Hematopoietic multipotent progenitor cell treated with erythropoietin and hydrocortisone succinate and interleukin-3 and kit ligand, for 17 days (in vitro differentiated cells): ENCODE measurements around the gene SIN3A.
A peak's percentile ranks its signal among the peaks of the same experiment; 100 is the strongest.
"Not testable (repeated sequence)": the region's sequence is repeated elsewhere in the genome, so short reads cannot be mapped to it uniquely, and the experiment has no call there.

ENCODE experiments used
- DNase-seq: peaks from one replicate; pipeline ENCODE4 v3.0.0-alpha.2; 2015; ENCODE audit warnings: low spot score

The SIN3A gene

GRCh38 chr15:75451674-75452363 lies at the start of gene SIN3A:
TSS of gene SIN3A (minus strand) at chr15:75451690. CDS start at chr15:75430375, 21,315 bp downstream.
- peak; percentile 99 for DNase-seq

- DNase-seq: no peak
These were observed 42.2 kb upstream of the SIN3A start for GRCh38 chr15:75493732-75494131.

DNA sequence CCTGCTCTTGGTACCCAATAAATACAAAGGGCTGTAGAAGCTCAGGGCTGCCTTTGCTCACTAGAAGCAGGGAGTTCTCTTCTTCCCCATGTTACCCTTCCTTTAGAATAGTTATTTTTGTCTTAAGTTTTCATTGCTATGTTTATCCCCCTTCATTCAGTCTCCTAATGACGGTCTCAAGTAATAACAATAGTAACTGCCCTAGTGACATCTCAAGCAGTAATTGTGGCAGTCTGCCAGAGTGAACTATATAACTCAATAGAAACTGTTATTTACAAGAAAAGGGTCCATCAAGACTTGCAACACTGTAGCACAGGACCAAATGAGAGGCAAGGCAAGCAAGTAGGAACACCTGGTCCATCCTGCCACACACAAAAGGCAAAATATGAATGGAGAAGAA lies 32.5 kb upstream of the SIN3A start:
- no peak for DNase-seq

GRCh38 chr15:75483556-75483955 lies 32.1 kb upstream of the SIN3A start:
- DNase-seq: not testable (repeated sequence)

GRCh38 chr15:75483106-75483505 lies 31.6 kb upstream of the SIN3A start:
- DNase-seq: no peak

GRCh38 chr15:75480463-75480862 lies 29.0 kb upstream of the SIN3A start:
- DNase-seq: not testable (repeated sequence)

DNA sequence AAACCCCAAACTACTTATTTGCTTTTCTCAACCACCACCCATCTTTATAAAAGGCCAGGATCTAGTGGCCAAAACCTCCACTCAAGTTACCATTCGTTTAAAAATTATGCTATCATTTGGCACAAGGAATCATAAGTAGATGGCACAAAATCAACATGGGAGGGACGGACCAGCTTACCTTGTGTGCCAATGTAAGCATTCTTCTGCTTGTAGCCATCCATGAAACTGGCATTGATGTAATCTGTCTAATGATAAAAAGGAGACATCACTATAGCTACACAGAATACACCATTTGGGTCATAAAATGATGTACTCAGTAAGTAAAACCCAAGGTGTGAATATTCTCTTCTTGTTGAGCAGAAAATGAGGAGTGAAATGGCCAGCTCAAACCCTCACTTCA lies 28.2 kb upstream of the SIN3A start:
- DNase-seq: no peak

DNA sequence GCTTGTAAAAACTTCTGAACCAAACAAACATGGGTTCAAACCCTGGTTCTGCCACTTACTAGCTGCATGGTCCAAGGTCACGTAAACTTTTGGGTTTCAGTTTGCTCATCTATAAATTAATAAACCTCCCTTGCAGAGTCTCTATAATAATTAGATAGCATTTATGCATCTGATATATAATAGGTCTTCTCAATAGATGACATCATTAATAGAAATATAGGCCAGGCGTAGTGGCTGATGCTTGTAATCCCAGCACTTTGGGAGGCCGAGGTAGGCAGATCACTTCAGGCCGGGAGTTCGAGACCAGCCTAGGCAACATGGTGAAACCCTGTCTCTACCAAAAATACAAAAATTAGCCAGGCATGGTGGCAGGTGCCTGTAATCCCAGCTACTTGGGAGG lies 25.6 kb upstream of the SIN3A start:
- not testable (repeated sequence) for DNase-seq

- no peak for DNase-seq
These were observed 17.6 kb upstream of the SIN3A start for GRCh38 chr15:75468913-75469598.

DNA sequence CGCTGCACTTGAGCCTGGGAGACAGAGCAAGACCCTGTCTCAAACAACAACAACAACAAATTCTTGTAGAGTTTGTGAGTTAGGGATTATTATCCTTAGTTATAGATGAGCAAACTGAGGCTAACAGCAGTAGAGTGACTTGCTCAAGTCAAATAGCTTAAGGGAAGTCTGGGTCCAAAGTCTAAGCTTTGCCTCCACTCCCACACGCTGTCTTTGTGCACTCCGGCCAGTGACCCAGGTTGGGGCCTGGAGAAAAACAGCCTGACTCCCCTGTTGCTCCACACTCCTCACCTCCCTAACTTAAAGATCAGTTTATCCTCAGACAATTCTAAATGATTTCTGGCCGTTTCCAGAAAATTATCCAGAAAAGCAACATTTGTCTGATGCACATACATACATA lies 9.2 kb upstream of the SIN3A start:
- no peak for DNase-seq

GRCh38 chr15:75459581-75459980 lies 8.1 kb upstream of the SIN3A start:
- no peak for DNase-seq

DNA sequence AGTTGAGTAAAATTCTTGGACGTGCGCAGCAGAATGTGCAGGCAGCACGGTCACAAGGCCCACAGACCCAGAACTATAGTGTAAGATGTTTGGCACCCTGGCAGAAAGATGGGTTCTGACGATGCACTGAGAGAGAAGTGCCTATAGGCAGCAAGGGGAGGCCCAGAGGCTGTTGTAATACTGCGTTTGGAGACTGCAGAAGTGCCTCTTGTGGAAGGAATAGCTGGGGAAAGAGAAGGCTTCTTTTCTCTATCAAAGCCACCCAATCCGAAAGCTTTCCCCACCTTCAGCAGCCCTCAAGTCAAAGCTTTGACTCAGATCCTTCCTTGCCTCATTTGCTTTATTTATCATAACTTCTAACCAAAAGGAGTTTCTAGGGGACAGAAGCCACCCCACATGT lies 5.2 kb upstream of the SIN3A start:
- DNase-seq: no peak

DNA sequence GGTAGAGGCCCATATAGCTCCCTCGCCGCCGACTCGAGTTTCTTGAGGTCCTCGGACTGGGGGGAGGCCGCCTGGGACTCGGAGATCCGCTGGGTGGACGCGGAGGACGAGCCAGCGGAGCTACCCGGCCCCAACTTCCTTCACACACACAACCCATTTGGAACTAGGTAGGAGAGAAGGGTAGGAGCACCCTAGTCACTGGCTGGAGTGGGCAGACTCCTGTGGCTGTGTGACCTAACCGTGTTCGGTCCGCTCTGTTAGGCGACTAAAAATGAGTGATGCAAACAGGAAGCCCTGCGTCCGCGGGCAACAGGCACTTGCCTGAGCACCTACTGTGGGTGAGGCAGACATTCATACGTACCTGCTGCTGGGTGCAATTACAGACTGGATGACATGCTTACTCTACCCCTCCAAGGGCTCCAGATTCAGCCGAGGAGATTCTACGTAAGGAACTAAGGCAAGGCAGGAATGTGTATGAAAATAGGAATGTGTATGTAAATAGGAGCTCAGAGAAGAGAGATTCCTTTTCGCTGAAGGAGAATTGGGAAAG lies 4.6 kb upstream of the SIN3A start:
- no peak for DNase-seq

- peak; percentile 84 for DNase-seq
These were observed 4.0 kb upstream of the SIN3A start for GRCh38 chr15:75455424-75455981.

GRCh38 chr15:75454471-75455378 lies 3.2 kb upstream of the SIN3A start:
- peak; percentile 62 for DNase-seq

- peak; percentile 100 for DNase-seq
These were observed 2.4 kb upstream of the SIN3A start for GRCh38 chr15:75453703-75454470.

DNA sequence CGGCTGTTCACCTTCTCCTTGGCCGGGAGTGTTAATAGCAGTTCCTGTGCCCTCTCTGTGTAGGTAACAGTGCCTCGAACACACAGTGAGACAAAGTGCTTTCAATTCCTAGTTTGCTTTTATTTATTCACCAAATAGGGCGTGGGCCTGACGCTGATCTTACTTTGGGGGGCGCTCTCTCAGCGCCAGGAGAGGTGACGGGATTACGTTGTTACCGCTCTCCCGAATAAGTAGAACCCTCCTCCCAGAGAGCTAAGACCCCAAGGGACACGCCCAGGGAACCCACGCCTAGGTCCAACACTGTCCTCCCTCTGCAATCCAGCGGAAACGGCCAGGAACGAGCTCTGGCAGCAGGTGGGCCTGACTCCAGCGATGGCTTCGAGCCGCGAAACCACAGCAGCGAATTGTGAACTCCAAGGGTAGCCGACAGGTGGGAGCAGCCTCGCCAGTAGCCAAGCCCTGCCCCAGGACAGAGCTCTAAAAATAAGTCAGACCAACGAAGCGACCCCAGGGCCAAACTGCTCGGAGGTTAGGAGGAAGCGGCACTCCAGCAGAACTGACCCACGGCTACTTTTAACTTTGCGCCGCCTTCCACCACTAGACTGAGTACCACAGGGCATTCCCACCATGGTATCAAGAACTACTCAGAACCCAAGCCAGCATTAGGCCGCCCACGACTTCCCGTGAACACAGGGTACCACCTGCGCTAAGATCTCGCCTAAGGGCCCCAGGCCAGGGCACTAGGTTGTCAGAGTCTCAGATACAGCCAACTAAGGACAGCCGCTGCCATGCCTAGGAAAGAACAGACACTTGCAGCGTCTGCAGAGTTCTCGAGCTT lies 1.6 kb upstream of the SIN3A start:
- DNase-seq: no peak

- DNase-seq: peak; percentile 94
These were observed 924 bp upstream of the SIN3A start for GRCh38 chr15:75452364-75452864.

DNA sequence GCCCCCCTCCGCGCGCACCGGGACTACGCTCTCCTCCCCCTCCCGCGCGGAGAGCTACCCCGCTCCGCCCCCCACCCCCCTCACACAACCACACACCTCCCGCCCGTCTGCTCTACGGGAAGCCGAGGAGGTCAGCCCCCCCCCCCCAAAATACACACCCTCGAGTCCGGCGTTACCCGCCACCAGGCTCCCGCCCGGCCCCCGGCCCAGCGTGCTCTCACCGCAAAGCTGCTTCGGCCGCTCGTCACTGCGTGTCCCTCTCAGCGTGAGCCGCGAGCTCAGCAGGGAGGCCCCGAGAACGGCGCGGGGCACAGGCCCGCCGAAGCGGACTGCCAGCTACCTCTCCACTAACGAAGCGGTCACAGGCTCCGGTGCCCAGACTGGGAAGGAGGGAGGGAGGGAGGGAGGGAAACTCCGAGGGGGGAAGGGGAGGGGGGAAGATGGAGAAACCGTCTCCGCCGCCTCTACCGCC lies 252 bp downstream of the SIN3A start:
- no peak for DNase-seq
